Mesothelial cell of epicardium (in vitro differentiated cells): ENCODE data around the gene C1orf74. TPM values are rescaled to one million over a fixed set of nuclear protein-coding genes. Genes with fewer than 3 reads are reported as not detected.

ENCODE experiments used
- DNase-seq, 2 experiments: peaks; one replicate each; pipeline ENCODE4 v3.0.0; 2021; ENCODE audit warnings: low spot score in 2 of 2; ENCODE audit not compliant: unreplicated experiment in 2 of 2
- H3K27ac Mint-ChIP-seq: 2 replicates; pipeline ENCODE4 v1.8.0; 2021; ENCODE audit warnings: mixed read lengths
- H3K27me3 Mint-ChIP-seq: 2 replicates; pipeline ENCODE4 v1.8.0; 2021; ENCODE audit warnings: low read depth, mixed read lengths
- H3K36me3 Mint-ChIP-seq: 2 replicates; pipeline ENCODE4 v1.8.0; 2021; ENCODE audit warnings: mixed read lengths
- H3K4me1 Mint-ChIP-seq: 2 replicates; pipeline ENCODE4 v1.8.0; 2021; ENCODE audit warnings: mixed read lengths
- H3K4me3 Mint-ChIP-seq: 2 replicates; pipeline ENCODE4 v1.8.0; 2021; ENCODE audit warnings: mild to moderate bottlenecking, moderate library complexity, mixed read lengths
- H3K9me3 Mint-ChIP-seq: 2 replicates; pipeline ENCODE4 v1.8.0; 2021; ENCODE audit warnings: mixed read lengths
- total RNA-seq: library from RNA; stranded (reverse); gene quantifications from 3 replicates; pipeline ENCODE4 v1.2.1, GENCODE V29; 2021
- TF ChIP-seq, protein P1 (sequence below): fragments of 200-600 bp; sonication (generic); IDR thresholded peaks from one replicate; pipeline ENCODE4 v1.5.0; 2021; ENCODE audit warnings: antibody characterized with exemption; ENCODE audit not compliant: unreplicated experiment

The C1orf74 gene
- total RNA-seq, 1 donor from 2014 or later: 3.8 TPM

DNA sequence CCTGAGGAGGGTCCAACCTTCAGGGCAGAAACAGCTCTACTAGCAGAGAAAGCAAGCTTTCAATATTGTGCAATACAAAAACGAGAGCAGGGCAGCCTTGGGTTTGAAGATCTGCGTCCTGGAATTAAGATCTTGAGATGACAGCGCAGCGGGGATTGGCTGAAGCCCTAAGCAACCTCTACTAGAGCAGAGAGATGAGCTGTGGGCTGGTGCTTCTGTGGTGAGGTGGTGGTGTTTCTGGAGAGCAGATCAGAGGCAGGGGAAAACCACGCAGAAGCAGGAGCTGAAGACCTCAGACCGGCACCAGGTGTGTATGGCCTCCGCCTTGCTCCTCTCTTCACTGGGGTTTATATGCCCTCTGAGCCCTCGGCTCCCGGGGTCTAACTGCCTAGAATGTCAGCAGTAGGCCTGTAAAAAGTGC, 16.0 kb downstream of the C1orf74 start:
- Mint-ChIP-seq H3K4me1 (peaks cover 2% of the 10 kb centered on the region), H3K27ac (no peak overlapping the region), H3K36me3 (no peaks in the 10 kb centered on the region), H3K4me3 (no peak overlapping the region), H3K9me3 (no peaks in the 10 kb centered on the region), H3K27me3 (no peaks in the 10 kb centered on the region)
- TF ChIP-seq, protein P1, sequence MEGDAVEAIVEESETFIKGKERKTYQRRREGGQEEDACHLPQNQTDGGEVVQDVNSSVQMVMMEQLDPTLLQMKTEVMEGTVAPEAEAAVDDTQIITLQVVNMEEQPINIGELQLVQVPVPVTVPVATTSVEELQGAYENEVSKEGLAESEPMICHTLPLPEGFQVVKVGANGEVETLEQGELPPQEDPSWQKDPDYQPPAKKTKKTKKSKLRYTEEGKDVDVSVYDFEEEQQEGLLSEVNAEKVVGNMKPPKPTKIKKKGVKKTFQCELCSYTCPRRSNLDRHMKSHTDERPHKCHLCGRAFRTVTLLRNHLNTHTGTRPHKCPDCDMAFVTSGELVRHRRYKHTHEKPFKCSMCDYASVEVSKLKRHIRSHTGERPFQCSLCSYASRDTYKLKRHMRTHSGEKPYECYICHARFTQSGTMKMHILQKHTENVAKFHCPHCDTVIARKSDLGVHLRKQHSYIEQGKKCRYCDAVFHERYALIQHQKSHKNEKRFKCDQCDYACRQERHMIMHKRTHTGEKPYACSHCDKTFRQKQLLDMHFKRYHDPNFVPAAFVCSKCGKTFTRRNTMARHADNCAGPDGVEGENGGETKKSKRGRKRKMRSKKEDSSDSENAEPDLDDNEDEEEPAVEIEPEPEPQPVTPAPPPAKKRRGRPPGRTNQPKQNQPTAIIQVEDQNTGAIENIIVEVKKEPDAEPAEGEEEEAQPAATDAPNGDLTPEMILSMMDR: no peak
- no peak for DNase-seq

DNA sequence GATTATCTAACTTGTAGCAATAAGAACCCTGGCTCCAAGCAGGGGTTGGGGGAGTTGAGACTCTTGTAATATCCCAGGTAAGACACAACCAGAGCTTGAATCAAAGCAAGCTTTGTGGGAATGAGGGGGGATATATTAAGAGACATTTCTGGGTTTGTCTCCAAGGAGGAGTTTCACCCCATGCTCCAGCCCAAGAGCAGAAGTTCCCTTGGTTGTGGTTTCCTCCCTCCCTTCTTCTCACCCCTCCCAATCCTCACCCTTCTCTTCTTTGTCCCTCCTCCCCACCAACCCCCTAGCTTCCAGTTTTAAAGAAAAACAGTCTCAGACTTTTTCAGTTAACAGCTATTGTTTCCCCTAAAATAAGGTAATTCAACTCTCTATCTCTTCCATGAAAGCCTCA, 16.7 kb downstream of the C1orf74 start:
- no peak overlapping the region for H3K27ac Mint-ChIP-seq
- no peak overlapping the region for H3K4me3 Mint-ChIP-seq
- no peak for DNase-seq
- TF ChIP-seq, protein P1: no peak
- peaks cover 2% of the 10 kb centered on the region for H3K27me3 Mint-ChIP-seq
- H3K4me1 Mint-ChIP-seq: no peaks in the 10 kb centered on the region
- H3K9me3 Mint-ChIP-seq: no peaks in the 10 kb centered on the region
- H3K36me3 Mint-ChIP-seq: no peaks in the 10 kb centered on the region

DNA sequence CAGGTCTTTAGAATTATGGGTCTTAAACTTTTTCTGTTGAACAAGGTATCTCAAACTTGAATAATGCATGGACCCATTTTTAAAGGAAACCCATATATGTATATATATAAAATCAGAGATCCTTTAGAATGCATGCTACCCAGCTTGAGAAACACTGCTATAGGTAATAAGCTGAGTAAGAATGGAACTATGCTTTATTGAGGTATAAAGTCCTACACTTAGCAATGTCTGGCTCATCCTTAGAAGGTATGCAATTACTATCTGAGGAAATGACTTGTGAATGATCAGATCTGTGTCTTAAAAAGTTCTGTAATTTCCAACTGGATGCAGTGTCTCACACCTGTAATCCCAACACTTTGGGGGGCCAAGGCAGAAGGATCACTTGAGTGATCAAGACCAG, 17.3 kb downstream of the C1orf74 start:
- DNase-seq: no peak
- no peaks in the 10 kb centered on the region for H3K36me3 Mint-ChIP-seq
- no peak overlapping the region for H3K27ac Mint-ChIP-seq
- peaks cover 6% of the 10 kb centered on the region for H3K27me3 Mint-ChIP-seq
- H3K9me3 Mint-ChIP-seq: no peaks in the 10 kb centered on the region
- no peak overlapping the region for H3K4me3 Mint-ChIP-seq
- H3K4me1 Mint-ChIP-seq: no peaks in the 10 kb centered on the region
- TF ChIP-seq, protein P1: no peak

DNA sequence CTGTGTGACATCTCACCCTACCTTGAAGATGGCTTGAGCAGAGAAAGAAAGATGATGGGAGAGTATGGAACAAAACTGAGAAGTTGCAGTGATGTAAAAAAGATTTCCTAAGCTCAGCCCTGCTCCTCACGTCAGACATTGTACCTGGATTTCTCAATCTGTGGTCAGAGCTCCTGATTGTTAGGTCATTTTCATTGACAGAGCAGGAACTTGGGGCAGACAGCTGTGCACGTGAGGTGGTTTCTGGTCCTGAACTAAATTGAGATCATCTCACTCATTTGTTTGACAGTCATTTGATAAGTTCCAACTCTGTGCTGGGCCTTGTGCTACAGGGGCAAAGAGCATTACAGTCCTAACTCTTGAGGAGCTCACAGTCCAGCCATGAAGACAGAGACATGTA, 18.3 kb downstream of the C1orf74 start:
- TF ChIP-seq, protein P1: no peak
- peaks cover 9% of the 10 kb centered on the region for H3K27me3 Mint-ChIP-seq
- H3K4me1 Mint-ChIP-seq: no peaks in the 10 kb centered on the region
- no peak for DNase-seq
- no peak overlapping the region for H3K27ac Mint-ChIP-seq
- H3K9me3 Mint-ChIP-seq: no peaks in the 10 kb centered on the region
- no peaks in the 10 kb centered on the region for H3K36me3 Mint-ChIP-seq
- no peak overlapping the region for H3K4me3 Mint-ChIP-seq

DNA sequence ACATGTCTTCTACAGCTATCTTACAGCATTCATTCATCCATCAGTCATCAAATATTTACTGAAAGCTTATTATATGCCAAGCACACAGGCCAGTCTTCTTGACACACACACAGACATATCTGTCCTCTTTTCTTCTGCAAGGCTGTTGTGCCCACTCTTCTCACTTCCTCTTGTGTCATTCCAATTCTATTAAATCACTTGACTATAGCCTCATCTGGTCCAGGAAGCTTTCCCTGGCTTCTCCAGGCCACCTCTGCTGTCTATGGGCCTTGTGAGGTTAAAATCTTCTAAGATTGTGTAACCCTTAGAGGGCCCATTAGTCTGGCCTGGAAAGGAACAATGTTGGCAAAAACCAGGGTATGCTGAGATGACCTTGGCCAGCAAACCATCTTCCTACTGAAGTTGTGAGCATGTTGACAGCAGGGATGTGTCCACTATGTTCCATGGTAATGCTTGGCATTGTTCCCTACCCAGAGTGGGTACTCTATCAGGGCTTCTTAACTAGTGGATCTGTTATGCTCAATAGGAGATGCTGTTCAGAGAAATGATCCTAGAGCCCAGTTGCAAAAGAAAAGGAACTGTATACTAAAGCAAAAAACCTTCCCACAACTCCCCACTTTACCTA, 23.2 kb downstream of the C1orf74 start:
- TF ChIP-seq, protein P1: no peak
- no peaks in the 10 kb centered on the region for H3K9me3 Mint-ChIP-seq
- H3K27ac Mint-ChIP-seq: no peak overlapping the region
- no peak overlapping the region for H3K4me3 Mint-ChIP-seq
- H3K36me3 Mint-ChIP-seq: no peaks in the 10 kb centered on the region
- H3K27me3 Mint-ChIP-seq: peaks cover 20% of the 10 kb centered on the region
- no peak for DNase-seq
- H3K4me1 Mint-ChIP-seq: no peaks in the 10 kb centered on the region
